SW480 (cell line): ENCODE data around the gene XPO5.
"Not testable (repeated sequence)": the region's sequence is repeated elsewhere in the genome, so short reads cannot be mapped to it uniquely, and the experiment has no call there.

Source experiments
- DNase-seq: peaks from one replicate; pipeline ENCODE4 v3.0.0-alpha.2; 2016; ENCODE audit warnings: low spot score

The XPO5 gene

GRCh38 chr6:43575772-43576551 is at the start of gene XPO5, which contains the start of gene POLH:
XPO5 (minus strand) TSS chr6:43576038; CDS start chr6:43575864, 174 bp downstream.
POLH (plus strand) TSS chr6:43576185; CDS start chr6:43582320, 6,135 bp downstream.
- DNase-seq: peak; percentile 88

- no peak for DNase-seq
Measured at GRCh38 chr6:43625393-43625992, 49.7 kb upstream of the XPO5 start.

DNA sequence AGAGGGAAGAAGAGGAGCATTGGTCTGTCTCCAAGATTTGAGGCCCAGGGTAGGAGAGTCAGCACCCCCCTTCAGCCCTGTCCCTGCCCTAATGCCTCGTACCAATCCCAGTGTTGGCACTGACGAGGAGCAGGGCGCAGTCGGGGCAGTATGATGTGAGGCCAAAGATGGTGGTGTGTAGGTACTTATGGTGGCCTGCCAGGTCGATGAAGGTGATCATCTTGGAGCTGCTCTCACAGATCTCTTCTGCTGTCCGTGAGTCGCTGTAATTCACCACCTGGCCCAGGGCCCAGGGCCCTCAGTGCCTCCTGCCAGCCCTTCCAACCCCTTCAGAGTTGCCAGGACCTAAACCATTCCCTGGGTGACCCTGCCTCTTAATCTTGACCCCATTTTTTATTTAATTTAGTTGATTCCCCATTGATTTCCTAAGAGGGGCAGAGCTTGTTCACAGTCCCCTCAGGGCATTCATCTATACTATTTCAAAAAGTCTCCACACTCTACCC is 49.0 kb upstream of the XPO5 start:
- no peak for DNase-seq

DNA sequence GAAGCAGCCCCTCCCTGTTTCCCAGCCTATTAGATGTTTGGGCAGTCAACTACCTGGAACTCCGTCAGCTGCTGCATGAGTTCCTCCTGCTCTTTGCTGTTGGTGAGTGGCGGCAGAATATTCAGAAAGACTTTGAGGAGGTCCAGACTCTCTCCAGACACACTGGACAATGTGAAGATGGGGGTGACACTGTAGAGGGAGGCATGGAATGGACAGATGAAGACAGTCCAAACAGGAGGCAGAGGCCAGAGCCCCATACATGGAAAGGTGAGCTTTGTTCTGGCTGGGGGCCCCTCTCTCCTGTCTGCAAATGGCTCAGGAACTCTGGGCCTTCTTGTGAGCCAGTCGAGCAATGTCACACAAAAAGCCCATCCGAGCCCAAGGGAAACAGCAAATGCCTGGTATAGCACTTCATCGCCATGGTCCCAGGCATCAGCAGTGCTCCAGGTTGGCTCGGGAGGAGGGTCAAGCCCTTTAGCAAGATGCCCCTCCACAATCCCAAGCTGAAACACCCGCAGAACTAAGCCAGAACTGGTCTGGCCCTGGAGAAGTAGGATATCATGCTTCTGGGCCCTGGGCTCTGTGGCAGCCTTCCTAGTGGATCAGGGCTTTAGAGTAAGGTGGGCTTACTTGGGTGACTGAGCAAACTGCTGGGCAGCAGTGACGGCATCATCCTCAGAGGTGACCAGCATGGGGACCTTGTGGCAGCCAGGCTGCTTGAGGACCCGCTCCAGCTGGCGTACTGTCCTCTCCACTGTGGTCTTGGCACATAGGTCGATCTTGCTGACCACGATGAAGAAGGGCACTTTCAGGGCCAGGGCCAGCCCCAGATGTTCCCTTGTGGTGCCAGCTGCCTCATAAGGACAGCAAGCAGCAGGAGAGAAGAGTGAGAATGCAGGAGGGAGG is 48.3 kb upstream of the XPO5 start:
- no peak for DNase-seq

GRCh38 chr6:43622541-43622940 is 46.7 kb upstream of the XPO5 start:
- no peak for DNase-seq

- no peak for DNase-seq
Measured at GRCh38 chr6:43621836-43622180, 46.0 kb upstream of the XPO5 start.

GRCh38 chr6:43621078-43621835 is 45.4 kb upstream of the XPO5 start:
- DNase-seq: no peak

DNA sequence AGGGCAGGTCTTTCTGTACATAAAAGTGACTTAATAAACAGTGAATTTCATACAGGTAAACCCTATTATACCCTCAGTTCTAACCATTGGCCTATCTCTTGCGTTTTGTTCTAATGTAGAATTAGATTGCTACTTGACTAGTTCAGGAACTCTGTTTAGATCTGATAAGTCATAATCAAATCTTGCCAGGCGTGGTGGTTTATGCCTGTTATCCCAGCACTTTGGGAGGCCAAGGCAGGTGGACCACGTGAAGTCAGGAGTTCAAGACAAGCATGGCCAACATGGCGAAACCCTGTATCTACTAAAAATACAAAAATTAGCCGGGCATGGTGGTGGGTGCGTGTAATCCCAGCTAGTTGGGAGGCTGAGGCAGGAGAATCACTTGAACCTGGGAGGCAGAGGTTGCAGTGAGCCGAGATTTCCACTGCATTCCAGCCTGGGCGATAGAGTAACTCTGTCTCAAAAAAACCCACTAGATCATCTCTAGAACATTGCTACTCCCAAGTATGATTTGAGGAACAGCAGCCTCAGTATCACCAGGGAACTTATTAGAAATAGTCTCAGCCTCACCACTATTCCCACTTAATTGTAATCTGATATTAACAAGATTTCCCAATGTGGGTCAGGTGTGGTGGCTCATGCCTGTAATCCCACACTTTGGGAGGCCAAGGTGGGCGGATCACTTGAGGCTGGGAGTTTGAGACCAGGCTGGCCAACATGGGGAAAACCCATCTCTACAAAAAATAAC is 41.1 kb upstream of the XPO5 start:
- no peak for DNase-seq

DNA sequence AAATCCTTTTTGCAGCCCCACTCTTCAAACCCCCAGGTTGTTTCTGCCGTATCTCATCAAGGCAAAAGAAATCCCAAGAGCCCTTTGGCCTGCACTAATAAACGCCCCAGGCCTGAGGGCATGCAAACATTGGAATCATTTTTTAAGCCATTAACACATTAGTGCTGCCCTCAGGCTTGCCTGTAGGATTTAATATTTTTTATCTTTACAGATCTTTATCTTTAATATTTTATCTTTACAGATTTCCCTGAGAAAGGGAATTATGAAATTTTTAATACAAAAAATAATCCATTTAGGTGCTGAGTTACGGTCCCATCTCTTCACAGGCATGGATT is 38.5 kb upstream of the XPO5 start:
- no peak for DNase-seq

DNA sequence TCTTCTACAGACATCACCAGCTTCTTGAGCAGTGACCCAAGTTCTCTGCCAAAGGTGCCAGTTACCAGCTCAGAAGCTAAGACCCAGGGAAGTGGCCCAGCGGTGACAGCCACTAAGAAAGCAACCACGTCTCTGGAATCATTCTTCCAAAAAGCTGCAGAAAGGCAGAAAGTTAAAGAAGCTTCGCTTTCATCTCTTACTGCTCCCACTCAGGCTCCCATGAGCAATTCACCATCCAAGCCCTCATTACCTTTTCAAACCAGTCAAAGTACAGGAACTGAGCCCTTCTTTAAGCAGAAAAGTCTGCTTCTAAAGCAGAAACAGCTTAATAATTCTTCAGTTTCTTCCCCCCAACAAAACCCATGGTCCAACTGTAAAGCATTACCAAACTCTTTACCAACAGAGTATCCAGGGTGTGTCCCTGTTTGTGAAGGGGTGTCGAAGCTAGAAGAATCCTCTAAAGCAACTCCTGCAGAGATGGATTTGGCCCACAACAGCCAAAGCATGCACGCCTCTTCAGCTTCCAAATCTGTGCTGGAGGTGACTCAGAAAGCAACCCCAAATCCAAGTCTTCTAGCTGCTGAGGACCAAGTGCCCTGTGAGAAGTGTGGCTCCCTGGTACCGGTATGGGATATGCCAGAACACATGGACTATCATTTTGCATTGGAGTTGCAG is 38.0 kb upstream of the XPO5 start:
- no peak for DNase-seq

DNA sequence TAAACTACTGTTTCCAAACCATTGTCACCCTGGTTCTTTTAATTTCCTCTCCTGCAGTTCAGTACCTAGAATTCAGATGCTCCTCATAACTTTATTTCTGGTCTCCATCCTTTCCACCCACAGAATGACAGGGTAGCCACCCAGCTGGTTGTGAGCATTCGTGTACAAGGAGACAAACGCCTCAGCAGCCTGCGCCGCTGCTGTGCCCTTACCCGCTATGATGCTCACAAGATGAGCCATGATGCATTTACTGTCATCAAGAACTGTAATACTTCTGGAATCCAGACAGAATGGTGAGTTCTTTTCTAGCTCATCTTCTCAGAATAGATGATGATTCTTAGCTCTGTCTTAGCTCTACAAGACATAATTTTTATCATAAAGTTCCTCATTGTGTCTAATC is 34.6 kb upstream of the XPO5 start:
- no peak for DNase-seq

DNA sequence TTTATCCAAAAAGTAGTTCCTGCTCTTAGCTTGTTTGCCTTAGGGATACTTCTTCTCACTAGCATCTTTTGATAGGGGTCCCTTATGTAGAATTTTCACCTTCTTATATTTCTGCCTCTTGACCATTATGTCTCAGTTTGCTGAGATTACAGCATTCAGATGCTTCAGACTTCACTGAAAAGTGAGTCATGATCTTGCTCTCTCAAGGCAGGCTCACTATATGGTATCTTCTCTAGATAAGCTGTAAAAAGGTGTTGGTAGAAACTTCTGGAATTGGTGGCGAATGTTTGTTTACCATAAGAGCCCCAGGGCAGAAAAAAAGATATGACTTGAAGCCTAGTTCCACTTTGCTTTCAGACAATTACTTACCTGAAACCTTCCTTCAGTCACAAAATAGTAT is 33.6 kb upstream of the XPO5 start:
- DNase-seq: no peak

- no peak for DNase-seq
Measured at GRCh38 chr6:43608807-43609206, 33.0 kb upstream of the XPO5 start.

DNA sequence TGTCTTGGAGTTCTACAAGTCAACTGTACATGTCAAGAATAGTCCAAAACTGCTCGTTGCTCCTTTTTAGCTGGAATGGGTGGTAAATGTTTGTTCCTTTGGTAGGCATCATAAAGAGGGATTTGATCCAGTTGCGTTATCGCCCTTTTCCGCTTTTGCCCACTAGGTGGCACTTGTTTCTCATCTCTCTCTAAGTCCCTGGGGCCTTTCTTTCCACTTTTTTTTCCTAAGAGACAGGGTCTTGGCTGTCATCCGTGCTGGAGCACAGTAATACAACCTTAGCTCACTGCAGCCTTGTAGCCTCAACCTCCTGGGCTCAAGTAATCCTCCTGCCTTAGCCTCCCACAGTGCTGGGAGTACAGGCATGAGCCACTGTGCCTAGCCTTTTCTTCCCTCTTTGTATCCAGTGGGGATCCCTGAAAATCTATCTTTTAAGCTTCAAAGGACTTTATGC is 32.5 kb upstream of the XPO5 start:
- DNase-seq: peak; percentile 67

DNA sequence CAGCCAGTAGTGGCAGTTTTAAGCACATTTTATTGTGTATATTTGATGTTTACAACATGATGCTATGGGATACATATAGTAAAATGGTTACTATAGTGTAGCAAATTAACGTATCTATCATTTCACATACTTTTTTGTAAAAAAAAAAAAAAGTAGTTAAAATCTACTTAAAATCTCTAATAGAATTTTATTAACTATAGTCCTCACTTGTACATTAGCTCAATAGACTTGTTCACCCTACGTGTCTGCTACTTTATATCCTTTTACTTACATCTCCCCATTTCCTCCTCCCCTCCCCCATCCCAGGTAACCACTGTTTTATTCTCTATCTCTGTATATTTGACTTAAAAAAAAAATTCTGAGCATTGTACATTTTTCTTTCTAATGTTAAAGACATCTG is 30.2 kb upstream of the XPO5 start:
- no peak for DNase-seq

DNA sequence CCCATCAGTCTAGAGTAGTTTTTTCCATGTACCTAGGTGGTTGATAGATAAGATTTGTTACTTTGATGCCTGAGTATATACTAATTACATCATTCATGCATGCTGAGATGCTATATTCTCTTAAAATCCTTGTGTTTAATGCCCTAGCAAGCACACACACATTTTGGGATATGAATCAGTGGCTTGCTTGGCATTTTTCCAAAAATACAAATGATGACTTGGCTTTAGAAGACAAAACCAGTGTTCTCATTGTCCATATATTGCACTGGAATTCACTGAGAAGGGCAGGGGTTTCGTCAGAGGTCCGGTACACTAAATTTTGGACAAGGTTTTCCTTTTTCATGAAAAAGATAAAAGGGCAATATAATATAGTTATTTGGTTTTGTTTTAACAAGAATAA is 28.3 kb upstream of the XPO5 start:
- no peak for DNase-seq

- DNase-seq: no peak
Measured at GRCh38 chr6:43600595-43600994, 24.8 kb upstream of the XPO5 start.

DNA sequence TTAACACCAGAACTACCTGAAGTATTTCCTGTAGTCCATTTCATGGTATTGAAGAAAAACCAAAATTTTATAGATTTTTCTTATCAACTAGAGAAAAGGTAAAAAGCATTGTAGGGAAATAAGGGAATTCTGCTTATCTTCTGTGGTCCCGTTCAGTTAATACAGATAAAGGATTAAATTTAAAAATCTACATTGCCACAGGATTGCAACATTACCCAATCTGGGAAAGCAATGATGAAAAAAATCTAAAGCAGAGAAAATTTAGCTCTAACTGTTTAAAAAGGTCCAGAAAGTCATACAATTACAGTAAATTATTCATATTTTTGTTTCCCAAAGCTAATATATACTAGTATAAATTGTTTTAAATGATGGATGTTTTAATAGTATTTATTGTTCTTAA is 18.1 kb upstream of the XPO5 start:
- DNase-seq: no peak

- not testable (repeated sequence) for DNase-seq
Measured at GRCh38 chr6:43589564-43589963, 13.7 kb upstream of the XPO5 start.

GRCh38 chr6:43588194-43588593 is 12.4 kb upstream of the XPO5 start:
- DNase-seq: no peak
